Measurements from ENCODE around the gene CASP9.

Gene CASP9

GRCh38 chr1:15524021-15524282 lies at the start of gene CASP9:
CASP9 (minus strand) TSS chr1:15524215; CDS start chr1:15524200, 15 bp downstream.
- H3K27ac ChIP-seq = peak within 1 kb of the TSS; percentile 94
- no peak for TF ChIP-seq FOXP2 (optimal IDR thresholded peaks at IDR 0.05; ENCODE audit: control extremely low read depth, extremely low read length, insufficient read depth)
- no peak for TF ChIP-seq POLR2AphosphoS5 (IDR thresholded peaks at IDR 0.05; ENCODE audit: borderline replicate concordance, low read depth, low read length)
- no peak for TF ChIP-seq EZH2 (IDR thresholded peaks at IDR 0.05)
- peak within 1 kb of the TSS; percentile 96 for H3K4me3 ChIP-seq
- no peak for DNase-seq (ENCODE audit: low read depth, low spot score)
- H3K36me3 ChIP-seq (ENCODE audit: insufficient read depth, low read length) = no peaks in the 10 kb centered on the region
- H3K9me3 ChIP-seq (ENCODE audit: low read depth, low read length) = no peaks in the 10 kb centered on the region
- peak within 1 kb of the TSS; percentile 63 for H3K9ac ChIP-seq (ENCODE audit: insufficient read length)

GRCh38 chr1:15573477-15573876 lies 49.5 kb upstream of the CASP9 start:
- no peak for DNase-seq (ENCODE audit: low read depth, low spot score)
- Histone ChIP-seq H3K36me3 (ENCODE audit: insufficient read depth, low read length) (peaks cover 3% of the 10 kb centered on the region; the same call in 1 of the 2 replicates), H3K4me3 (no peak overlapping the region), H3K9ac (ENCODE audit: insufficient read length) (no peak overlapping the region), H3K27ac (no peak overlapping the region), H3K9me3 (ENCODE audit: low read depth, low read length) (no peaks in the 10 kb centered on the region)
- no peak for TF ChIP-seq EZH2 (IDR thresholded peaks at IDR 0.05)
- TF ChIP-seq POLR2AphosphoS5 (IDR thresholded peaks at IDR 0.05; ENCODE audit: borderline replicate concordance, low read depth, low read length) = no peak
- TF ChIP-seq FOXP2 (optimal IDR thresholded peaks at IDR 0.05; ENCODE audit: control extremely low read depth, extremely low read length, insufficient read depth) = no peak

- TF ChIP-seq FOXP2 (optimal IDR thresholded peaks at IDR 0.05; ENCODE audit: control extremely low read depth, extremely low read length, insufficient read depth) (no peak), POLR2AphosphoS5 (IDR thresholded peaks at IDR 0.05; ENCODE audit: borderline replicate concordance, low read depth, low read length) (no peak), EZH2 (IDR thresholded peaks at IDR 0.05) (no peak)
- Histone ChIP-seq H3K4me3 (no peak overlapping the region), H3K9ac (ENCODE audit: insufficient read length) (no peak overlapping the region), H3K36me3 (ENCODE audit: insufficient read depth, low read length) (peaks cover 25% of the 10 kb centered on the region), H3K9me3 (ENCODE audit: low read depth, low read length) (no peaks in the 10 kb centered on the region), H3K27ac (no peak overlapping the region)
- DNase-seq (ENCODE audit: low read depth, low spot score) = no peak
Measured at GRCh38 chr1:15571266-15571665, 47.3 kb upstream of the CASP9 start.

DNA sequence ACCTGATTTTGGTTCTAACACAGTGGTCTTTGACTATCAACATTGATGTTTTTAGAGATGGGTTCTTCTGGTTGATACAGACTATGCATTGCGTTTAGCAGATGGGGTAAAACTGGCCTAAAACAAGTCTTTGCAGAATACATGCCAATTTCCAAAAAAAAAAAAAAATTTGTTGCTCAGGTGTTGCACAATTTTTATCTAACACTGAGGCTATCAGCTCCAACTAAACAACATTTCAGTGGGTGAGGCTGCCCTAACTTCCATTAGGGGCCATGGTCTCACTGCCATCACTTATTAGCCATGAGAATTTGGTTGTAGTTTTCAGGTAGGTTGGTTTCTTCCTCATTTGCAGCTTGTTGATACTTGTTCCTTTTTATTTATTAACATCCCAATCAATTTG lies 46.8 kb upstream of the CASP9 start:
- Histone ChIP-seq H3K4me3 (no peak overlapping the region), H3K9ac (ENCODE audit: insufficient read length) (no peak overlapping the region), H3K36me3 (ENCODE audit: insufficient read depth, low read length) (peaks cover 29% of the 10 kb centered on the region), H3K27ac (no peak overlapping the region), H3K9me3 (ENCODE audit: low read depth, low read length) (no peaks in the 10 kb centered on the region)
- DNase-seq (ENCODE audit: low read depth, low spot score) = no peak
- TF ChIP-seq POLR2AphosphoS5 (IDR thresholded peaks at IDR 0.05; ENCODE audit: borderline replicate concordance, low read depth, low read length) = no peak
- TF ChIP-seq FOXP2 (optimal IDR thresholded peaks at IDR 0.05; ENCODE audit: control extremely low read depth, extremely low read length, insufficient read depth) = no peak
- no peak for TF ChIP-seq EZH2 (IDR thresholded peaks at IDR 0.05)

GRCh38 chr1:15568387-15569073 lies 44.5 kb upstream of the CASP9 start:
- Histone ChIP-seq H3K27ac (no peak overlapping the region), H3K9ac (ENCODE audit: insufficient read length) (no peak overlapping the region), H3K36me3 (ENCODE audit: insufficient read depth, low read length) (peaks cover 41% of the 10 kb centered on the region), H3K4me3 (no peak overlapping the region), H3K9me3 (ENCODE audit: low read depth, low read length) (no peaks in the 10 kb centered on the region)
- no peak for DNase-seq (ENCODE audit: low read depth, low spot score)
- TF ChIP-seq POLR2AphosphoS5 (IDR thresholded peaks at IDR 0.05; ENCODE audit: borderline replicate concordance, low read depth, low read length) = no peak
- no peak for TF ChIP-seq EZH2 (IDR thresholded peaks at IDR 0.05)
- TF ChIP-seq FOXP2 (optimal IDR thresholded peaks at IDR 0.05; ENCODE audit: control extremely low read depth, extremely low read length, insufficient read depth) = no peak

DNA sequence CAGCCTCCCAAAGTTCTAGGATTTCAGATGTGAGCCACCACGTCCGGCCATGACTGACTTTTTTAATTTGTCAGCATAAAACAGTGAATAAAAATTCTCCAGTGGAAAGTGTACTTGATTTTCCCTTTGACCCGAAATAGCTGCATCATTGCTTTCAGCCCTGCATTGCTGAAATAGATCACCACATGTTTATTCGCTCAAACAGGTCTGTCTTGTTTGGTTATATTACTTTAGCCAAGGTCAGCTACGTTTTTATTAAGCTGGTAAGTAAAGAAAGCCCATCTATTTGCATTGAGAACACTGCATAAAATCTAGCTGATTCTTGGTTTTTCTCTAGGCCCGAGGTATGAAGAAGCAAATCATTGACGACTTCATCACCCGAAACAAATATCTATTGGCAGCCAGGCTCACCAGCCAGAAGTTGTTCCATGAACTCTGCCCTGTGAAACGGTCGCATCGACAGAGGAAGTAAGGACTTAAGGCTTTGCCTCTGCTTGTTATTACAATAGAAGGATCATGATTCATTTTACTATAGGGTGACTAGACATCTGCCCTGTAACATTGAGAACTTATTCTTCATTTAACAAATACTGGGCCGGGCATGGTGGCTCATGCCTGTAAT lies 35.3 kb upstream of the CASP9 start:
- no peaks in the 10 kb centered on the region for H3K9me3 ChIP-seq (ENCODE audit: low read depth, low read length)
- no peak for DNase-seq (ENCODE audit: low read depth, low spot score)
- H3K36me3 ChIP-seq (ENCODE audit: insufficient read depth, low read length) = peaks cover 15% of the 10 kb centered on the region
- H3K4me3 ChIP-seq = no peak overlapping the region
- TF ChIP-seq EZH2 (IDR thresholded peaks at IDR 0.05) (no peak), POLR2AphosphoS5 (IDR thresholded peaks at IDR 0.05; ENCODE audit: borderline replicate concordance, low read depth, low read length) (no peak), FOXP2 (optimal IDR thresholded peaks at IDR 0.05; ENCODE audit: control extremely low read depth, extremely low read length, insufficient read depth) (no peak)
- H3K27ac ChIP-seq = no peak overlapping the region
- no peak overlapping the region for H3K9ac ChIP-seq (ENCODE audit: insufficient read length)

- Histone ChIP-seq H3K27ac (no peak overlapping the region), H3K36me3 (ENCODE audit: insufficient read depth, low read length) (peaks cover 11% of the 10 kb centered on the region), H3K9ac (ENCODE audit: insufficient read length) (no peak overlapping the region), H3K9me3 (ENCODE audit: low read depth, low read length) (no peaks in the 10 kb centered on the region), H3K4me3 (no peak overlapping the region)
- TF ChIP-seq EZH2 (IDR thresholded peaks at IDR 0.05) = no peak
- TF ChIP-seq POLR2AphosphoS5 (IDR thresholded peaks at IDR 0.05; ENCODE audit: borderline replicate concordance, low read depth, low read length) = no peak
- TF ChIP-seq FOXP2 (optimal IDR thresholded peaks at IDR 0.05; ENCODE audit: control extremely low read depth, extremely low read length, insufficient read depth) = no peak
- no peak for DNase-seq (ENCODE audit: low read depth, low spot score)
Measured at GRCh38 chr1:15558516-15558915, 34.5 kb upstream of the CASP9 start.

- no peak for TF ChIP-seq FOXP2 (optimal IDR thresholded peaks at IDR 0.05; ENCODE audit: control extremely low read depth, extremely low read length, insufficient read depth)
- no peak for TF ChIP-seq POLR2AphosphoS5 (IDR thresholded peaks at IDR 0.05; ENCODE audit: borderline replicate concordance, low read depth, low read length)
- TF ChIP-seq EZH2 (IDR thresholded peaks at IDR 0.05) = no peak
- Histone ChIP-seq H3K27ac (no peak overlapping the region), H3K36me3 (ENCODE audit: insufficient read depth, low read length) (peaks cover 8% of the 10 kb centered on the region)
Measured at GRCh38 chr1:15557594-15557993, 33.6 kb upstream of the CASP9 start.

More at GRCh38 chr1:15557594-15557993, 33.6 kb upstream of the CASP9 start:
- H3K9ac ChIP-seq (ENCODE audit: insufficient read length) = no peak overlapping the region
- no peak for DNase-seq (ENCODE audit: low read depth, low spot score)
- H3K4me3 ChIP-seq = no peak overlapping the region
- H3K9me3 ChIP-seq (ENCODE audit: low read depth, low read length) = no peaks in the 10 kb centered on the region
